Osteocyte (in vitro differentiated cells): Measurements from ENCODE around the gene CDC42BPB. TPM values are rescaled to one million over a fixed set of nuclear protein-coding genes. Genes with fewer than 3 reads are reported as not detected.

Source experiments
- DNase-seq: peaks from one replicate; pipeline ENCODE4 v3.0.0; 2021; ENCODE audit warnings: mixed read lengths; ENCODE audit not compliant: unreplicated experiment; ENCODE audit errors: extremely low spot score
- H3K27ac Mint-ChIP-seq: one replicate; pipeline ENCODE4 v1.8.0; 2021; ENCODE audit warnings: mild to moderate bottlenecking, mixed read lengths; ENCODE audit not compliant: unreplicated experiment
- H3K27me3 Mint-ChIP-seq: one replicate; pipeline ENCODE4 v1.8.0; 2021; ENCODE audit warnings: mixed read lengths; ENCODE audit not compliant: unreplicated experiment
- H3K36me3 Mint-ChIP-seq: one replicate; pipeline ENCODE4 v1.8.0; 2021; ENCODE audit warnings: mixed read lengths; ENCODE audit not compliant: unreplicated experiment
- H3K4me1 Mint-ChIP-seq: one replicate; pipeline ENCODE4 v1.8.0; 2021; ENCODE audit warnings: mixed read lengths; ENCODE audit not compliant: unreplicated experiment
- H3K4me3 Mint-ChIP-seq: one replicate; pipeline ENCODE4 v1.8.0; 2021; ENCODE audit warnings: mild to moderate bottlenecking, moderate library complexity, mixed read lengths; ENCODE audit not compliant: unreplicated experiment
- H3K9me3 Mint-ChIP-seq: one replicate; pipeline ENCODE4 v1.8.0; 2021; ENCODE audit warnings: mixed read lengths; ENCODE audit not compliant: unreplicated experiment
- CTCF ChIP-seq: fragments of 200-600 bp; sonication (generic); IDR thresholded peaks from 2 replicates; pipeline ENCODE4 v1.5.0; 2021; ENCODE audit warnings: antibody characterized with exemption, mild to moderate bottlenecking, moderate library complexity
- total RNA-seq: library from RNA; stranded (reverse); gene quantifications from 2 replicates; pipeline ENCODE4 v1.2.1, GENCODE V29; 2021

Gene CDC42BPB
- total RNA-seq, 1 donor from 2014 or later: 99.0 TPM

GRCh38 chr14:103103461-103104388 is 46.4 kb upstream of the CDC42BPB start:
- TF ChIP-seq CTCF: no peak
- DNase-seq: no peak
- H3K27ac Mint-ChIP-seq: no peak overlapping the region
- H3K27me3 Mint-ChIP-seq: no peaks in the 10 kb centered on the region
- H3K36me3 Mint-ChIP-seq: no peaks in the 10 kb centered on the region
- H3K4me1 Mint-ChIP-seq: peaks cover 2% of the 10 kb centered on the region
- H3K9me3 Mint-ChIP-seq: no peaks in the 10 kb centered on the region
- no peak overlapping the region for H3K4me3 Mint-ChIP-seq

GRCh38 chr14:103102689-103103260 is 45.4 kb upstream of the CDC42BPB start:
- no peak for TF ChIP-seq CTCF
- no peak overlapping the region for H3K4me3 Mint-ChIP-seq
- H3K27me3 Mint-ChIP-seq: no peaks in the 10 kb centered on the region
- peaks cover 2% of the 10 kb centered on the region for H3K4me1 Mint-ChIP-seq
- no peak overlapping the region for H3K27ac Mint-ChIP-seq
- no peaks in the 10 kb centered on the region for H3K9me3 Mint-ChIP-seq
- H3K36me3 Mint-ChIP-seq: no peaks in the 10 kb centered on the region
- DNase-seq: no peak

- no peaks in the 10 kb centered on the region for H3K36me3 Mint-ChIP-seq
- no peak overlapping the region for H3K4me3 Mint-ChIP-seq
- no peaks in the 10 kb centered on the region for H3K9me3 Mint-ChIP-seq
- TF ChIP-seq CTCF: no peak
- DNase-seq: no peak
- H3K27ac Mint-ChIP-seq: no peak overlapping the region
- H3K4me1 Mint-ChIP-seq: peaks cover 2% of the 10 kb centered on the region
- H3K27me3 Mint-ChIP-seq: no peaks in the 10 kb centered on the region
These were observed 44.8 kb upstream of the CDC42BPB start for GRCh38 chr14:103101963-103102688.

DNA sequence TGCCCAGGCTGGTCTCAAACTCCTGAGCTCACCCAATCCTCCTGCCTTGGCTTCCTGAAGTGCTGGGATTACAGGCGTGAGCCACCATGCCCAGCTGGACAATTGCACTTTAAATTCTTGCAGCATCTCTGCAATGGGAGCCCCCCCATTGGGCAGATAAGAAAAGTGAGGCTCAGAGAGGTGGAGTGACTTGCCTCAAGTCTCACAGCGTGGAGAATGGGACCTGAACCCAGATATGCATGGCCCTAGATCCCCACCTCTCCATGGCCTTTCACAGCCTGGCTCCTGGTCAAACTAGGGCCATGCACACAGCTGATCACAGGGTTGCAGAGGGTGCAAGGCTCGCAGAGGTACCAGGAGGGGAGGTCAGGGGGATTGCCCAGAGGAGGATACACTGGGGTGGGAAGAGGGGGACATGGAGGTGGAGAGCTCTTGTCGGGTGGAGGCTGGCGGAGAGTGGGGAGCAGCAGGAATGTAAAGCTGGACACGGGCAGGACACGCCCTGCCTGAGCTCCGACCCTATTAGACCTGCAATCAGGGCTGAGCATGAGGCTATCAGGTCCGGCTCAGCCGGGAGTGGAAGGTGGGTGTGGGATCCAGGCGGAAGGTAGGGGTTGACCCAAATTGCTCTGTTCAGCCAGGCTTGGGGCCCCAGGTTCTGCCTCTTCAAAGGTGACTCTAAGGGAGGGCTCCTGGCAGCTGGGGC is 44.1 kb upstream of the CDC42BPB start:
- no peaks in the 10 kb centered on the region for H3K9me3 Mint-ChIP-seq
- no peaks in the 10 kb centered on the region for H3K36me3 Mint-ChIP-seq
- H3K27me3 Mint-ChIP-seq: peaks cover 3% of the 10 kb centered on the region
- DNase-seq: no peak
- peaks cover 2% of the 10 kb centered on the region for H3K4me1 Mint-ChIP-seq
- no peak overlapping the region for H3K27ac Mint-ChIP-seq
- H3K4me3 Mint-ChIP-seq: no peak overlapping the region
- TF ChIP-seq CTCF: no peak
